ENCODE measurements around the gene KCNN1. TPM values are rescaled to one million over a fixed set of nuclear protein-coding genes. Genes with fewer than 3 reads are reported as not detected.

The KCNN1 gene
- total and polyA plus RNA-seq, 2 donors: 0.27 to 1.3 TPM

DNA sequence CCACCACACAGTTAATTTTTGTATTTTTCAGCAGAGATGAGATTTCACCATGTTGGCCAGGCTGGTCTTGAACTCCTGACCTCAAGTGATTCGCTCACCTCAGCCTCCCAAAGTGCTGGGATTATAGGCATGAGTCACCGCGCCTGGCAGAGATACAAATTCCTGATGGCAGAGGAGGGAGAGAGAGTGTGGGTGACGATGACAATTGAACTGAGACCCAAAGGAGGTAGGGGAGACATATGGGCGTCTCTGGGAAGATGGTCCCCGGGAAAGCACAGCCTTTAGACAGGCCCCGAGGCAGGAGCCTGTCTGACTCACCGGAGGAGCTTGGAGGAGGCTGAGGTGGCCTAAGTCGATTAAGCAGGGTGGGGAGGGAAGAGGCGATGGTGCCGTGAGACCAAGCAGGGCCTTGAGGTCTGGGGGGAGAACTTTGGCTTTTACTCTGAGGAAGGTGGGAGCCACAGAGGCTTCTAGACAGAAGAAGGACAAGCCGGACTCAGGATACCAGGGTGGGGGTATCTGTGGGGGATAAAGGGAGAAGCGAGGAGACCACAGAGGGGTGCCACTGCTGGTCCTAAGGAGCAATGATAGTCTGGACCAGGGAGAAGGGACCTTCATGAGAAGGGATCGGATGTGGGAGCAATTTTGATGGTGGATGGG is 79.3 kb downstream of the KCNN1 start:
- WGBS: 92% methylated on average over 14 of the region's 14 CpGs
- peaks cover 16 to 36% of the 10 kb centered on the region in 2 donors for H3K4me1 ChIP-seq (ENCODE audit: control insufficient read depth in 2 of 2, insufficient read depth in 2 of 2, low read length in 2 of 2)

DNA sequence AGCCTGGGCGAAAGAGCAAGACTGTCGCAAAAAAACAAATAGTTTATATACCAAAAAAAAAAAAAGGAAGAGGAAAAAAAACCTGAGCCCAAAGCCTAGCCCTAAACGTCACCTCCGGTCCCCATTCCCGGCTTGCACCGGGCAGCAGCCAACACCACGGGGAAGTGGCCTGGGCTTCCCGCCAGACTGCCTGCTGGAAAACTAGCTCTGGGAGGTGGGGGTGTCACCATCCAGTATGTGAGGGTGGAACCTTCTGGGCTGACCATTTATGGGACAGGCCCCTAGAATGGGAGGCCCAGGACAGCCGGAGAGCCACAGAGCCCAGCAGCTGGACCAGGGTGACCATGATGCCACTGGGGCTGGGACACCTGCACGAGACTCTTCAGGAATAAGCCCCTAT is 82.5 kb downstream of the KCNN1 start:
- no peak for DNase-seq (ENCODE audit: low read depth in 6 of 9, low spot score in 9 of 9)
- Histone ChIP-seq H3K9me3 (ENCODE audit: control insufficient read depth in 2 of 2, insufficient read depth in 1 of 2, low read length in 1 of 2) (no peaks in the 10 kb centered on the region), H3K4me3 (ENCODE audit: low read length in 2 of 2) (no peak overlapping the region), H3K27ac (ENCODE audit: low read depth in 1 of 2, low read length in 1 of 2) (peak overlapping the region in 1 of 2 donors; percentile 42), H3K36me3 (ENCODE audit: control insufficient read depth in 2 of 2, insufficient read depth in 2 of 2, low read length in 1 of 2) (no peaks in the 10 kb centered on the region), H3K27me3 (ENCODE audit: control insufficient read depth in 2 of 2, insufficient read depth in 1 of 2, low read length in 1 of 2) (peaks cover 0 to 7% of the 10 kb centered on the region in 2 donors), H3K4me1 (ENCODE audit: control insufficient read depth in 2 of 2, insufficient read depth in 2 of 2, low read length in 2 of 2) (peaks cover 9 to 32% of the 10 kb centered on the region in 2 donors)
- 92% methylated on average over 10 of the region's 10 CpGs for WGBS

More for the DNA sequence above, 79.3 kb downstream of the KCNN1 start:
- Histone ChIP-seq H3K36me3 (ENCODE audit: control insufficient read depth in 2 of 2, insufficient read depth in 2 of 2, low read length in 1 of 2) (no peaks in the 10 kb centered on the region), H3K27me3 (ENCODE audit: control insufficient read depth in 2 of 2, insufficient read depth in 1 of 2, low read length in 1 of 2) (no peaks in the 10 kb centered on the region), H3K4me3 (ENCODE audit: low read length in 2 of 2) (no peak overlapping the region), H3K9me3 (ENCODE audit: control insufficient read depth in 2 of 2, insufficient read depth in 1 of 2, low read length in 1 of 2) (no peaks in the 10 kb centered on the region), H3K27ac (ENCODE audit: low read depth in 1 of 2, low read length in 1 of 2) (peak overlapping the region in 1 of 2 donors; percentile 13)
- DNase-seq (ENCODE audit: low read depth in 6 of 9, low spot score in 9 of 9): no peak

Other genes with a start within 250 kb of the KCNN1 start
- 8.5 TPM for gene MAP1S, start 247.6 kb upstream of the KCNN1 start, total RNA-seq
- gene MAP1S, start 247.6 kb upstream of the KCNN1 start, polyA plus RNA-seq: 17.5 TPM
- 16.4 TPM for gene FCHO1, start 215.6 kb upstream of the KCNN1 start, total RNA-seq
- 28.2 TPM for gene FCHO1, start 215.6 kb upstream of the KCNN1 start, polyA plus RNA-seq
- 0.14 TPM for gene B3GNT3, start 172.0 kb upstream of the KCNN1 start, total RNA-seq
- 1.0 TPM for gene B3GNT3, start 172.0 kb upstream of the KCNN1 start, polyA plus RNA-seq
- 0.33 TPM for gene INSL3, start 145.6 kb upstream of the KCNN1 start, total RNA-seq
- gene INSL3, start 145.6 kb upstream of the KCNN1 start, polyA plus RNA-seq: 2.1 TPM
- 16.1 TPM for gene JAK3, start 119.1 kb upstream of the KCNN1 start, total RNA-seq
- gene JAK3, start 119.1 kb upstream of the KCNN1 start, polyA plus RNA-seq: 50.4 TPM
- 2,271 TPM for gene RPL18A, start 107.2 kb upstream of the KCNN1 start, total RNA-seq
- 2,901 TPM for gene RPL18A, start 107.2 kb upstream of the KCNN1 start, polyA plus RNA-seq
- gene SLC5A5, start 95.2 kb upstream of the KCNN1 start, total RNA-seq: 0.09 TPM
- 0.25 TPM for gene SLC5A5, start 95.2 kb upstream of the KCNN1 start, polyA plus RNA-seq
- gene CCDC124, start 34.1 kb upstream of the KCNN1 start, total RNA-seq: 23.8 TPM
- gene CCDC124, start 34.1 kb upstream of the KCNN1 start, polyA plus RNA-seq: 78.8 TPM
- gene ARRDC2, start 41.1 kb downstream of the KCNN1 start, total RNA-seq: 17.8 TPM
- 172 TPM for gene ARRDC2, start 41.1 kb downstream of the KCNN1 start, polyA plus RNA-seq
- 7.4 TPM for gene IL12RB1, start 119.8 kb downstream of the KCNN1 start, total RNA-seq
- gene IL12RB1, start 119.8 kb downstream of the KCNN1 start, polyA plus RNA-seq: 3.7 TPM
- 2.0 TPM for gene MAST3, start 130.7 kb downstream of the KCNN1 start, total RNA-seq
- gene MAST3, start 130.7 kb downstream of the KCNN1 start, polyA plus RNA-seq: 8.9 TPM
- 6.5 TPM for gene PIK3R2, start 186.1 kb downstream of the KCNN1 start, total RNA-seq
- gene PIK3R2, start 186.1 kb downstream of the KCNN1 start, polyA plus RNA-seq: 15.1 TPM
- 148 TPM for gene IFI30, start 206.7 kb downstream of the KCNN1 start, total RNA-seq
- gene IFI30, start 206.7 kb downstream of the KCNN1 start, polyA plus RNA-seq: 237 TPM
- gene MPV17L2, start 226.1 kb downstream of the KCNN1 start, total RNA-seq: 6.8 TPM
- 13.4 TPM for gene MPV17L2, start 226.1 kb downstream of the KCNN1 start, polyA plus RNA-seq
- 0.52 TPM for gene RAB3A, start 236.9 kb downstream of the KCNN1 start, total RNA-seq
- 1.0 TPM for gene RAB3A, start 236.9 kb downstream of the KCNN1 start, polyA plus RNA-seq

Measured in thymus (tissue), 11 donors.